GM10266 (cell line): ENCODE results near the gene VSTM2B.
"Not testable (repeated sequence)": the region's sequence is repeated elsewhere in the genome, so short reads cannot be mapped to it uniquely, and the experiment has no call there.

Experiments
- DNase-seq: peaks from one replicate; pipeline ENCODE4 v3.0.0; 2012; ENCODE audit errors: extremely low spot score
- TF ChIP-seq, protein P1 (sequence below): IDR thresholded peaks from 2 replicates; pipeline ENCODE4 v1.5.1; 2012; ENCODE audit warnings: mild to moderate bottlenecking, low read depth; ENCODE audit not compliant: control insufficient read depth, insufficient read depth; ENCODE audit errors: missing control alignments

Gene VSTM2B

GRCh38 chr19:29542776-29543175 lies 17.0 kb downstream of the VSTM2B start:
- no peak for DNase-seq

DNA sequence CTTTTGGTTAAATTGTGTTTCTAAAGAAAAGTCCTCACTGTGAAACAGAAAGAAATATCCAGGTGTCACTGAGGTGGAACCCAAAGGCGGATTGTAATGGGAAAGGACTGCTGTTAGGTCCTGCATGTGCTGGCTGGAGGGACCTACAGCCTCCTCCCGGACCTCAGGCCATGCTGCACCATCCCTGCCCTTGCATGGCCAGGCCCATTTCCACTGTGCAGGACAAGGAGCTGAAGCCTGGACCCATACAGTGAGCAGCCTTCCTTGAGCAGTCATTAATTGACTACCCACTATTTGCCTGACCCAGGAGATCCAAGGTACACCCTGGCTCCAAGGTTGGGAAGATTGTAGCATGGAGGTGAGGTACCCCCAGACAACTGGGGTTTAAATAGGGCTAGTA lies 17.6 kb downstream of the VSTM2B start:
- no peak for DNase-seq
- TF ChIP-seq, protein P1, sequence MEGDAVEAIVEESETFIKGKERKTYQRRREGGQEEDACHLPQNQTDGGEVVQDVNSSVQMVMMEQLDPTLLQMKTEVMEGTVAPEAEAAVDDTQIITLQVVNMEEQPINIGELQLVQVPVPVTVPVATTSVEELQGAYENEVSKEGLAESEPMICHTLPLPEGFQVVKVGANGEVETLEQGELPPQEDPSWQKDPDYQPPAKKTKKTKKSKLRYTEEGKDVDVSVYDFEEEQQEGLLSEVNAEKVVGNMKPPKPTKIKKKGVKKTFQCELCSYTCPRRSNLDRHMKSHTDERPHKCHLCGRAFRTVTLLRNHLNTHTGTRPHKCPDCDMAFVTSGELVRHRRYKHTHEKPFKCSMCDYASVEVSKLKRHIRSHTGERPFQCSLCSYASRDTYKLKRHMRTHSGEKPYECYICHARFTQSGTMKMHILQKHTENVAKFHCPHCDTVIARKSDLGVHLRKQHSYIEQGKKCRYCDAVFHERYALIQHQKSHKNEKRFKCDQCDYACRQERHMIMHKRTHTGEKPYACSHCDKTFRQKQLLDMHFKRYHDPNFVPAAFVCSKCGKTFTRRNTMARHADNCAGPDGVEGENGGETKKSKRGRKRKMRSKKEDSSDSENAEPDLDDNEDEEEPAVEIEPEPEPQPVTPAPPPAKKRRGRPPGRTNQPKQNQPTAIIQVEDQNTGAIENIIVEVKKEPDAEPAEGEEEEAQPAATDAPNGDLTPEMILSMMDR = no peak

More at GRCh38 chr19:29542776-29543175, 17.0 kb downstream of the VSTM2B start:
- TF ChIP-seq, protein P1 = no peak

DNA sequence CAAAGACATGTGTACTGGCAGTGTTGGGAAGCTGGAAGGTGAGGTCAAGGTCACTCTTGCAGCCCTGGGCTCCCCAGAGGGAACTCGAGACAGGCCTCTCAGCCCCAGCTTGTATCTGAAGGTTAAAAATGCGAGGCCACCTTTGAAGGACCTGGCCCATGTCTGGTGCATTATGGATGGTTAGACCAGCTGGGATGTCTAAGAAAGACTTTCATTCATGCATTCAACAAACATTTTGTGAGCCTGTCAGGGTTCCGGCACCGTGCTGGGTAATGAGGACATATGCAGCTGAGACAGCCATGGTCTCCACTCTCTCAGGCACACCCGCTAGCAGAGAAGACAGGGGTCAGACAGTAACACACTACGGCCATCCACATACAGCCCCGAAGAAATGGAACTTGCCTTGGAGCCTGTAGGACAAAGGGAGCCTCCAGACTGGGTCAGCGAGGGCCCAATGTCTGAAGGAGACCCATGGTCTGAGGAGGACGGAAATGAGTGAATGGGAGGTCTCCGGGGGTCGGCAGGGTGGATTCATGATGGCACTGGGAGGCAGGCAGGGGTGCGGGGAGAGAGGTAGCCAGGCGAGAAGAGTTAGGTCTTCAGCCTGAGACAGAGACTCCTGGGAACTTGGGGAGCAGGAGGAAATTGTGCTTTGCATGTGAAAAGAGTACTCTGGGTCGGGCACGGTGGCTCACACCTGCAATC lies 19.0 kb downstream of the VSTM2B start:
- TF ChIP-seq, protein P1 = no peak
- no peak for DNase-seq

- not testable (repeated sequence) for DNase-seq
Observed at GRCh38 chr19:29545447-29545846, 19.7 kb downstream of the VSTM2B start.

- TF ChIP-seq, protein P1 = no peak
Observed at GRCh38 chr19:29545866-29546582, 20.2 kb downstream of the VSTM2B start.

GRCh38 chr19:29546583-29547190 lies 20.9 kb downstream of the VSTM2B start:
- TF ChIP-seq, protein P1 = no peak
- no peak for DNase-seq

More at GRCh38 chr19:29545866-29546582, 20.2 kb downstream of the VSTM2B start:
- no peak for DNase-seq

DNA sequence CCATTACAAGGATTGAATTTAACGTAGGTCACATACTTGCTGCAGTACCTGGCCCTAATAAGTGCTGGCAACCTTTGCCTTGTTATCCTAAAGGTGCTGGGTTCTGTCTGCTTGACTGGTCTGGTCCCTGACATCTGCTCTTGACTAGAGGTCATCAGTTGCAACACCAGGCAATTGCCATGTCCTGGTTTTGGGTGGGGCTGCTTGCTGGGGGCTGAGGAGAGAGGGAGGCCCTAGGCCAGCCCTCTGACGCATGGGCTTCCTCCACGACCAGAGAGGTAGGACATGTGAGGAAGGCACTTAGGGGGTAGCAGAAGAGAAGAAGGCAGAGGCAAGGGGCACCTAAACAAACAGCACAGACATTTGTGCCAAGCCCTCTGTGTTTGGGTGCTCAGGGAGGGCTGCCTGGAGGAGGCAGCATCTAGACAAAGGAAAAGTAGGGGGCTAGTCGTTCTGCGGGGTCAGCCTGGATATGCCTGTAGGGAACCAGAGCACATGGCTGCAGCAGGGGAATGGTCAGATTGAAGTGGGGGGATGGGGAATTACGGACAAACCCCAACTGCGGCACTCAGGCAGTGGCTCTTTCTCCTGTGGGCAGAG lies 21.7 kb downstream of the VSTM2B start:
- TF ChIP-seq, protein P1 = no peak
- DNase-seq = no peak
